Nephron progenitor cell (in vitro differentiated cells): ENCODE data around the gene PGM5.

ENCODE experiments used
- DNase-seq: peaks from one replicate; pipeline ENCODE4 v3.0.0; 2021
- H3K27ac Mint-ChIP-seq: 2 replicates; pipeline ENCODE4 v1.8.0; 2021; ENCODE audit warnings: mild to moderate bottlenecking, moderate library complexity, mixed read lengths
- H3K27me3 Mint-ChIP-seq: 2 replicates; pipeline ENCODE4 v1.8.0; 2021; ENCODE audit warnings: mild to moderate bottlenecking, low read depth, mixed read lengths; ENCODE audit not compliant: poor library complexity
- H3K36me3 Mint-ChIP-seq: 2 replicates; pipeline ENCODE4 v1.8.0; 2021; ENCODE audit warnings: low read depth, mixed read lengths
- H3K4me1 Mint-ChIP-seq: 2 replicates; pipeline ENCODE4 v1.8.0; 2021; ENCODE audit warnings: mixed read lengths
- H3K4me3 Mint-ChIP-seq: 2 replicates; pipeline ENCODE4 v1.8.0; 2021; ENCODE audit warnings: mild to moderate bottlenecking, moderate library complexity, mixed read lengths
- H3K9me3 Mint-ChIP-seq: 2 replicates; pipeline ENCODE4 v1.8.0; 2021; ENCODE audit warnings: mild to moderate bottlenecking, moderate library complexity, mixed read lengths
- TF ChIP-seq, protein P1 (sequence below): fragments of 200-600 bp; sonication (generic); IDR thresholded peaks from 2 replicates; pipeline ENCODE4 v1.5.0; 2021; ENCODE audit warnings: antibody characterized with exemption

Gene PGM5

DNA sequence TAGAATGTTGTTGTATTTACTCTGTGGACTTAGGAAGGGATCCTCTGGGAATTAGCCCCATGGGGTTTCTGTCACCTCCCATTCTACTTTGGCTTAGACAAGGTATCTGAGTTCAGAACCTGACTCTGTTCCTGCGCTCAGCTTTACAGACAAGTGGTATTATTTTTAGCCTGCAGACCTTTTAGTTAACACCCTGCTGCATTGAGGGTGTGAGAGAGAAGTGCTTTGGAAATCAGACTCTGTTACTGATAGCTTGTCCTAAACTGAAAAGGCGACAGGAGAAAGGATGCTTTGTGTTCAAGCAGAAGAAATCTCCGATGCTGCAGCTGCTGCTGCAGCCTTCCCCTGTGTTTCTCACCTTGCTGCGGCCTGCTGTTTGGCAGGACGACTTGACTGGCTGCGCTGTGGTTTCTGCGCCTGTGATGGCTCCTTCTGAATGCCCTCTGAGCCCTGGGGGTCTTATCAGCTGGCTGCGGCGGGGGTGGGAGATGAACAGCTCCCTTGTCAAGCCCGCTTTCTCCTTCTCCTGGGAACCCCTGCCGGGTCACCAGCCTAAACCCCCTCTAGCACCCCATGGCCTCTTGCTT lies 61.9 kb downstream of the PGM5 start:
- H3K4me1 Mint-ChIP-seq: peaks cover 45% of the 10 kb centered on the region
- TF ChIP-seq, protein P1, sequence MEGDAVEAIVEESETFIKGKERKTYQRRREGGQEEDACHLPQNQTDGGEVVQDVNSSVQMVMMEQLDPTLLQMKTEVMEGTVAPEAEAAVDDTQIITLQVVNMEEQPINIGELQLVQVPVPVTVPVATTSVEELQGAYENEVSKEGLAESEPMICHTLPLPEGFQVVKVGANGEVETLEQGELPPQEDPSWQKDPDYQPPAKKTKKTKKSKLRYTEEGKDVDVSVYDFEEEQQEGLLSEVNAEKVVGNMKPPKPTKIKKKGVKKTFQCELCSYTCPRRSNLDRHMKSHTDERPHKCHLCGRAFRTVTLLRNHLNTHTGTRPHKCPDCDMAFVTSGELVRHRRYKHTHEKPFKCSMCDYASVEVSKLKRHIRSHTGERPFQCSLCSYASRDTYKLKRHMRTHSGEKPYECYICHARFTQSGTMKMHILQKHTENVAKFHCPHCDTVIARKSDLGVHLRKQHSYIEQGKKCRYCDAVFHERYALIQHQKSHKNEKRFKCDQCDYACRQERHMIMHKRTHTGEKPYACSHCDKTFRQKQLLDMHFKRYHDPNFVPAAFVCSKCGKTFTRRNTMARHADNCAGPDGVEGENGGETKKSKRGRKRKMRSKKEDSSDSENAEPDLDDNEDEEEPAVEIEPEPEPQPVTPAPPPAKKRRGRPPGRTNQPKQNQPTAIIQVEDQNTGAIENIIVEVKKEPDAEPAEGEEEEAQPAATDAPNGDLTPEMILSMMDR: no peak
- H3K27me3 Mint-ChIP-seq: peaks cover 3% of the 10 kb centered on the region
- H3K9me3 Mint-ChIP-seq: peaks cover 8% of the 10 kb centered on the region
- H3K4me3 Mint-ChIP-seq: no peak overlapping the region
- no peaks in the 10 kb centered on the region for H3K36me3 Mint-ChIP-seq
- no peak for DNase-seq
- no peak overlapping the region for H3K27ac Mint-ChIP-seq

DNA sequence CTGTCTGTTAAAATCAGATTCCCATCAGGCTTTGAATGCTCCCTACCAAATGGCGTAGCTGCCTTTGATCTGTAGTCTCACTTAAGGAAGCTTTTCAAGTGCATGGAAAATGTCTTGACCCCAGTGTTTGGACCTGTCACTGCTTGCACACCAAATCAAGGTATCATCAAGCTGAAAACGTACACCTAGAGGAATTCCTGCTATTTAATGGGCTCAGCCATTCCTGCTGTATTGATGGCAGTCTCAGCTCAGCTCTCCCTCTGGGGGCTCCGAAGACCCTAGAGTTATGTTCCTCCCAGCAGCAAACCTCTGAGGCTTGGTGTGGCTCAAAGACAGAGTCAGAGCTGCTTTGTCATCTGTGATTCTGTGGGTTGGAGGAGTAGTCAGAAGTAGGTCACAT lies 63.5 kb downstream of the PGM5 start:
- H3K27me3 Mint-ChIP-seq: peaks cover 7% of the 10 kb centered on the region
- peaks cover 45% of the 10 kb centered on the region for H3K4me1 Mint-ChIP-seq
- H3K27ac Mint-ChIP-seq: no peak overlapping the region
- TF ChIP-seq, protein P1: no peak
- H3K4me3 Mint-ChIP-seq: no peak overlapping the region
- peaks cover 15% of the 10 kb centered on the region for H3K9me3 Mint-ChIP-seq
- DNase-seq: no peak
- peaks cover 6% of the 10 kb centered on the region for H3K36me3 Mint-ChIP-seq

GRCh38 chr9:68426755-68427154 lies 70.3 kb downstream of the PGM5 start:
- no peak overlapping the region for H3K4me3 Mint-ChIP-seq
- TF ChIP-seq, protein P1: no peak
- no peak for DNase-seq
- H3K36me3 Mint-ChIP-seq: peaks cover 6% of the 10 kb centered on the region
- H3K4me1 Mint-ChIP-seq: peaks cover 30% of the 10 kb centered on the region
- peaks cover 15% of the 10 kb centered on the region for H3K9me3 Mint-ChIP-seq
- peaks cover 5% of the 10 kb centered on the region for H3K27me3 Mint-ChIP-seq
- peak overlapping the region; percentile 35 for H3K27ac Mint-ChIP-seq

- TF ChIP-seq, protein P1: no peak
- peaks cover 6% of the 10 kb centered on the region for H3K36me3 Mint-ChIP-seq
- H3K9me3 Mint-ChIP-seq: peaks cover 15% of the 10 kb centered on the region
- H3K27ac Mint-ChIP-seq: peak overlapping the region; percentile 43
- DNase-seq: no peak
- H3K4me1 Mint-ChIP-seq: peaks cover 30% of the 10 kb centered on the region
- peaks cover 5% of the 10 kb centered on the region for H3K27me3 Mint-ChIP-seq
- no peak overlapping the region for H3K4me3 Mint-ChIP-seq
Measured at GRCh38 chr9:68427216-68427977, 71.0 kb downstream of the PGM5 start.

- Mint-ChIP-seq H3K4me1 (peaks cover 30% of the 10 kb centered on the region), H3K4me3 (no peak overlapping the region), H3K36me3 (peaks cover 6% of the 10 kb centered on the region), H3K27me3 (peaks cover 5% of the 10 kb centered on the region), H3K27ac (no peak overlapping the region), H3K9me3 (peaks cover 6% of the 10 kb centered on the region)
- TF ChIP-seq, protein P1: no peak
- no peak for DNase-seq
Measured at GRCh38 chr9:68428481-68428880, 72.1 kb downstream of the PGM5 start.

DNA sequence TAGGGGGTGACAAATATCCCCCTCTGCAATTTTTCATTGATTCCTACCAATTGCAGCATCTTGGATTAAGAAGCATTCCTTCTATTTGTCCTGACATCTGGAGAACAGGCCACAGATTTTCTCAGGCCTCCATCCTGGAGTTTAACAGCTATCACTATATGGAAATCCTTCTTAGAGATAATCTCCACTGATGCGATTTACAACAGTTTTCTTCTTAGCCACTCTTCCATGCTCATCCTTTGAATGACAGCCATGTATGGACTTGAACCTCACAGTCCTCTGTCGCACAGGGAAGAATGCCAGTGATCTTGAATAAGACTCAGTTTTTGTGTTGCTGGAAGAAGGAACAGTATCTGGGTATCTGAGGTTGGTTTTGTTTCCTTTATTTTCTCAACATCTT lies 73.2 kb downstream of the PGM5 start:
- H3K9me3 Mint-ChIP-seq: no peaks in the 10 kb centered on the region
- H3K36me3 Mint-ChIP-seq: no peaks in the 10 kb centered on the region
- TF ChIP-seq, protein P1: no peak
- H3K27ac Mint-ChIP-seq: no peak overlapping the region
- DNase-seq: no peak
- no peak overlapping the region for H3K4me3 Mint-ChIP-seq
- H3K27me3 Mint-ChIP-seq: peaks cover 2% of the 10 kb centered on the region
- H3K4me1 Mint-ChIP-seq: peaks cover 30% of the 10 kb centered on the region
